Neutrophil (primary cell): ENCODE measurements around the gene KRAS.

Experiments used
- H3K27ac ChIP-seq: fragments of 200-600 bp; sonication (generic); 2 replicates; pipeline ENCODE4 v1.5.1; 2016; ENCODE audit warnings: mild to moderate bottlenecking, moderate library complexity
- H3K27me3 ChIP-seq: fragments of 200-600 bp; sonication (generic); 2 replicates; pipeline ENCODE4 v1.6.0; 2016; ENCODE audit warnings: mild to moderate bottlenecking
- H3K36me3 ChIP-seq: fragments of 200-600 bp; sonication (generic); 2 replicates; pipeline ENCODE4 v1.5.1; 2017
- H3K4me1 ChIP-seq, 2 experiments: fragments of 200-600 bp in 1 of 2; sonication (generic) in 1 of 2; 1 replicate in 1 of 2; 2 replicates in 1 of 2; pipeline versions ENCODE4 v1.5.1 to v1.6.1; 2013 to 2016; ENCODE audit warnings: low read depth in 1 of 2, low read length in 1 of 2, mild to moderate bottlenecking in 1 of 2, moderate library complexity in 1 of 2; ENCODE audit not compliant: control insufficient read depth in 1 of 2, insufficient read depth in 1 of 2
- H3K4me3 ChIP-seq, 2 experiments: fragments of 200-600 bp in 1 of 2; sonication (generic) in 1 of 2; 1 replicate in 1 of 2; 2 replicates in 1 of 2; pipeline ENCODE4 v1.5.1; 2013 to 2016; ENCODE audit warnings: low read depth in 1 of 2, low read length in 1 of 2, mild to moderate bottlenecking in 1 of 2, moderate library complexity in 1 of 2
- H3K9me3 ChIP-seq: fragments of 200-600 bp; sonication (generic); 2 replicates; pipeline ENCODE4 v1.5.1; 2016
- TF ChIP-seq, protein P1 (sequence below): fragments of 200-600 bp; sonication (generic); IDR thresholded peaks from 2 replicates; pipeline ENCODE4 v1.5.1; 2016; ENCODE audit warnings: antibody characterized with exemption

KRAS gene

DNA sequence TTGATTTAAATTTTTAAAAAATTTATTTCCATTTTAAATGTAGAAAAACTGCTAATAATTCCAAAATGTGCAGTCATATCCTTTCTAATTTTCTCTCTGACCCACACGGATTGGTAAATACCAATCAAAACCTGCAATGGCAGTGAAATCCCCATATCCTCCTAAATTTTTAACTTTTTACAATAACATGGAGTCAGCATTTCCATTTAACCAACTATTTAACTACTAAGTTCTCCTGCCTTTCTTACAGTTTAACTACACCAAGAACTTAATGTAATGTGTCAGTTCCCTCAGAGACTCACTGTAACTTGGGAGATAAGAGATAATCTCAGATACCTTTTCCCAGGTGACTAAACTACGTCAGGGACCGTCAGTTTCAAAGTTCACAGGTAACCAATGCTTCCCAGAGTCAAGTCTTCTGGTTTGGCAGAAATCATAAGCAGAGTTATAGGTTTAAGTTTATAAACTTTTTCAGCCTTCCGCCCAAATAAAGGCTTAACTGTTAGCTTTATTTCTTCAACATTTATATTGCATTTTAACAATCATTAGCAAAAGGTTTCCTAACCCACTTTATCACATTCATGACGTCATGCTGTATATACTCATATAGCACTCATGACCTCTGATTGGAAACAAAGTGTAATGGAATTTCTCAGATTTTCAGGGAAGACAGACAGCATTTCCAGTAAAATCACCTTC is 7.6 kb downstream of the KRAS start:
- no peaks in the 10 kb centered on the region for H3K27me3 ChIP-seq
- H3K4me1 ChIP-seq: no peaks in the 10 kb centered on the region
- TF ChIP-seq, protein P1, sequence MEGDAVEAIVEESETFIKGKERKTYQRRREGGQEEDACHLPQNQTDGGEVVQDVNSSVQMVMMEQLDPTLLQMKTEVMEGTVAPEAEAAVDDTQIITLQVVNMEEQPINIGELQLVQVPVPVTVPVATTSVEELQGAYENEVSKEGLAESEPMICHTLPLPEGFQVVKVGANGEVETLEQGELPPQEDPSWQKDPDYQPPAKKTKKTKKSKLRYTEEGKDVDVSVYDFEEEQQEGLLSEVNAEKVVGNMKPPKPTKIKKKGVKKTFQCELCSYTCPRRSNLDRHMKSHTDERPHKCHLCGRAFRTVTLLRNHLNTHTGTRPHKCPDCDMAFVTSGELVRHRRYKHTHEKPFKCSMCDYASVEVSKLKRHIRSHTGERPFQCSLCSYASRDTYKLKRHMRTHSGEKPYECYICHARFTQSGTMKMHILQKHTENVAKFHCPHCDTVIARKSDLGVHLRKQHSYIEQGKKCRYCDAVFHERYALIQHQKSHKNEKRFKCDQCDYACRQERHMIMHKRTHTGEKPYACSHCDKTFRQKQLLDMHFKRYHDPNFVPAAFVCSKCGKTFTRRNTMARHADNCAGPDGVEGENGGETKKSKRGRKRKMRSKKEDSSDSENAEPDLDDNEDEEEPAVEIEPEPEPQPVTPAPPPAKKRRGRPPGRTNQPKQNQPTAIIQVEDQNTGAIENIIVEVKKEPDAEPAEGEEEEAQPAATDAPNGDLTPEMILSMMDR: no peak
- H3K9me3 ChIP-seq: no peaks in the 10 kb centered on the region
- H3K4me3 ChIP-seq: no peak overlapping the region
- no peak overlapping the region for H3K27ac ChIP-seq
- peaks cover 43% of the 10 kb centered on the region for H3K36me3 ChIP-seq

DNA sequence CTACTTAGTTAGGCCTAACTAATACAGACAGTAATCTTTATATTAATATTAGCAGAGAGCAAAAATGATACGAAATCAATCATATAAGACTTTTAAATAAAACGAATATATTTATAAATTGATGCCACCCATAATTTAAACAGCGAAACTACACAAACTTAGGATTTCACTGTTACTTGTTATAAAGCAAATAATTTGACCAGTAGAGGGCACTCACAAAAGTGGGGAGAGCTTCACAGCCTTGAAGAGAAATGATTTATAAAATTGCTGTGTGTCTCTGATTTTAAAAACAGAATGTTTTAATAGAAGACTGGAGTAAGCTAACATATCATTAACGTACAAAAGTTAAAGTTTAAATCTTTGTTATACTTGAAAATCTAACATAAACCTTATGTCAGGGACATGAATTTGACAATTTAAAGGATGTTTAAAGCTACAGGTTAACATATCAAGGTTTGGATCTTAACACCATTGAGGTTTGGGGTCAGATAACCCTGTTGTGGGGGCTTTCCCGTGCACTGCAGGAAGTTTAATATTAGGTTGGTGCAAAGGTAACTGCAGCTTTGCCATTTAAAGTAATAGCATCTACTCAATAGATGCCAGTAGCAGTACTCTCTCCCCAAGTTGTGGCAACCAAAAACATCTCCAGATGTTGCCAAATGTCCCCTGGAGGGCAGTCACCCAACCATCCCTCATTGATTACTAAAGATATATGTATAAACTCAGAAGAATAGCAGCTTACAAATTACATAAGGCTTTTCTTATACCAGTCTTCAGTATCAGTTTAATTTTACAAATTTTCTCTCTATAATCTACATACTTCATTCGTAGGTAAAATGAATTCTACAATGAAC is 9.3 kb downstream of the KRAS start:
- Histone ChIP-seq H3K9me3 (no peaks in the 10 kb centered on the region), H3K36me3 (peaks cover 48% of the 10 kb centered on the region), H3K4me1 (no peaks in the 10 kb centered on the region), H3K4me3 (no peak overlapping the region), H3K27me3 (no peaks in the 10 kb centered on the region), H3K27ac (no peak overlapping the region)
- TF ChIP-seq, protein P1: peak; percentile 42

GRCh38 chr12:25236626-25237025 is 14.1 kb downstream of the KRAS start:
- H3K4me3 ChIP-seq: no peak overlapping the region
- no peak overlapping the region for H3K27ac ChIP-seq
- no peaks in the 10 kb centered on the region for H3K4me1 ChIP-seq
- H3K36me3 ChIP-seq: peaks cover 43% of the 10 kb centered on the region
- no peaks in the 10 kb centered on the region for H3K9me3 ChIP-seq
- TF ChIP-seq, protein P1: no peak
- no peaks in the 10 kb centered on the region for H3K27me3 ChIP-seq

DNA sequence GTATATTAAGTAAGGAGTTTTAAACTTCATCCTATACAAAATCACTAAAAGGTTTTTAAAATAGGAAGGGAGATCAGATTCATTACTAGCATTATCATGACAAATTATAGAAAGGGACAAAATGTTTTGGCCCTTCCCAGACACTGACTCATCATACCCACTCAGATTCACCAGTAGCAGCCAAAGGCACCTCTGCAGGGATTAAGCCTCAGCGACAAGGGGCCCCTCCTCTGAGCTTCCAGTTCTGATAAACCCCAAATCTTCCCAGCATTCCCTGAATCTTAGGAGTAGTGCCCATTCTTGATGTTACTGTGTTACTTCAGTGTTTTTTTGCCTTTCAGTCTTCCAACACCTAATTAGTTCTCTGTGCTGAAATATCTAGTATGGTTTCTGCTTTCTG is 14.5 kb downstream of the KRAS start:
- Histone ChIP-seq H3K4me1 (no peaks in the 10 kb centered on the region), H3K4me3 (no peak overlapping the region), H3K27ac (no peak overlapping the region), H3K27me3 (no peaks in the 10 kb centered on the region), H3K36me3 (peaks cover 43% of the 10 kb centered on the region), H3K9me3 (no peaks in the 10 kb centered on the region)
- TF ChIP-seq, protein P1: no peak

- Histone ChIP-seq H3K27me3 (no peaks in the 10 kb centered on the region), H3K36me3 (peaks cover 34% of the 10 kb centered on the region), H3K27ac (no peak overlapping the region), H3K9me3 (no peaks in the 10 kb centered on the region), H3K4me3 (no peak overlapping the region), H3K4me1 (no peaks in the 10 kb centered on the region)
- TF ChIP-seq, protein P1: no peak
These were observed 37.4 kb downstream of the KRAS start for GRCh38 chr12:25213338-25213737.
